Activated CD4-positive, alpha-beta T cell treated with anti-CD3 and anti-CD28 coated beads, Interleukin-2, amount 50 U/mL, for 48 hours (primary cell): ENCODE results near the gene CHCHD3.

ENCODE experiments used
- DNase-seq, 2 experiments: peaks; one replicate each; pipeline ENCODE4 v3.0.0-alpha.2; 2020

Gene CHCHD3

GRCh38 chr7:133077394-133077793 lies 4.5 kb downstream of the CHCHD3 start:
- DNase-seq: no peak

GRCh38 chr7:133076142-133076541 lies 5.7 kb downstream of the CHCHD3 start:
- no peak for DNase-seq

- no peak for DNase-seq
Measured at GRCh38 chr7:133071506-133071905, 10.4 kb downstream of the CHCHD3 start.

- DNase-seq: no peak
Measured at GRCh38 chr7:133070562-133070961, 11.3 kb downstream of the CHCHD3 start.

GRCh38 chr7:133065301-133065700 lies 16.6 kb downstream of the CHCHD3 start:
- no peak for DNase-seq

GRCh38 chr7:133064082-133064820 lies 17.6 kb downstream of the CHCHD3 start:
- no peak for DNase-seq

GRCh38 chr7:133061792-133062191 lies 20.1 kb downstream of the CHCHD3 start:
- no peak for DNase-seq

GRCh38 chr7:133061357-133061756 lies 20.5 kb downstream of the CHCHD3 start:
- DNase-seq: no peak

- no peak for DNase-seq
Measured at GRCh38 chr7:133060004-133060403, 21.9 kb downstream of the CHCHD3 start.

GRCh38 chr7:133059263-133059662 lies 22.6 kb downstream of the CHCHD3 start:
- DNase-seq: no peak

GRCh38 chr7:133056370-133057238 lies 25.3 kb downstream of the CHCHD3 start:
- no peak for DNase-seq

- DNase-seq: no peak
Measured at GRCh38 chr7:133054162-133054840, 27.6 kb downstream of the CHCHD3 start.

- no peak for DNase-seq
Measured at GRCh38 chr7:133053321-133053891, 28.5 kb downstream of the CHCHD3 start.

- DNase-seq: no peak
Measured at GRCh38 chr7:133052826-133053225, 29.1 kb downstream of the CHCHD3 start.

GRCh38 chr7:133052401-133052756 lies 29.5 kb downstream of the CHCHD3 start:
- no peak for DNase-seq

- no peak for DNase-seq
Measured at GRCh38 chr7:133051719-133052400, 30.0 kb downstream of the CHCHD3 start.

- DNase-seq: no peak
Measured at GRCh38 chr7:133051066-133051465, 30.8 kb downstream of the CHCHD3 start.

- DNase-seq: no peak
Measured at GRCh38 chr7:133050200-133050995, 31.5 kb downstream of the CHCHD3 start.

GRCh38 chr7:133048589-133048988 lies 33.3 kb downstream of the CHCHD3 start:
- no peak for DNase-seq

- DNase-seq: no peak
Measured at GRCh38 chr7:133047321-133047720, 34.6 kb downstream of the CHCHD3 start.

- no peak for DNase-seq
Measured at GRCh38 chr7:133044722-133045473, 37.0 kb downstream of the CHCHD3 start.
